HepG2 (cell line): Measurements from ENCODE around the gene APPBP2. TPM values are rescaled to one million over a fixed set of nuclear protein-coding genes. Genes with fewer than 3 reads are reported as not detected.

ENCODE experiments used
- ATAD3A ChIP-seq: sonication (generic); formaldehyde crosslinking; IDR thresholded peaks from 2 replicates; pipeline ENCODE4 v1.4.0; 2020; ENCODE audit warnings: missing genetic modification reagents
- CREB3 ChIP-seq: sonication (generic); formaldehyde crosslinking; IDR thresholded peaks from 2 replicates; pipeline ENCODE4 v1.5.0; 2020; ENCODE audit warnings: missing genetic modification reagents
- CREM ChIP-seq, 2 experiments: sonication (generic) in 1 of 2; formaldehyde crosslinking in 1 of 2; IDR thresholded peaks; 2 replicates each; pipeline versions ENCODE4 v1.4.0 to v1.6.1; 2016 to 2020; ENCODE audit warnings: antibody characterized with exemption in 1 of 2, mild to moderate bottlenecking in 1 of 2, missing genetic modification reagents in 1 of 2
- ESRRA ChIP-seq: sonication (generic); formaldehyde crosslinking; IDR thresholded peaks from 2 replicates; pipeline ENCODE4 v1.5.1; 2020; ENCODE audit warnings: mild to moderate bottlenecking, low read depth, missing genetic modification reagents
- FOXJ3 ChIP-seq: sonication (generic); formaldehyde crosslinking; IDR thresholded peaks from 2 replicates; pipeline ENCODE4 v1.4.0; 2020; ENCODE audit warnings: missing genetic modification reagents, mild to moderate bottlenecking, borderline replicate concordance
- FOXM1 ChIP-seq: sonication (generic); formaldehyde crosslinking; IDR thresholded peaks from 2 replicates; pipeline ENCODE4 v1.5.0; 2020; ENCODE audit warnings: missing genetic modification reagents
- GTF2F1 ChIP-seq: fragments of 150-350 bp; IDR thresholded peaks from 2 replicates; pipeline ENCODE4 v1.6.1; 2014; ENCODE audit warnings: low read length
- MXD3 ChIP-seq: IDR thresholded peaks from 2 replicates; pipeline ENCODE4 v1.6.1; 2016; ENCODE audit warnings: mild to moderate bottlenecking, missing biosample characterization, missing genetic modification reagents
- MYNN ChIP-seq: sonication (generic); formaldehyde crosslinking; IDR thresholded peaks from 2 replicates; pipeline ENCODE4 v1.4.0; 2020; ENCODE audit warnings: mild to moderate bottlenecking, low read depth, missing genetic modification reagents
- NFATC3 ChIP-seq: sonication (generic); formaldehyde crosslinking; IDR thresholded peaks from 2 replicates; pipeline ENCODE4 v1.5.1; 2020; ENCODE audit warnings: mild to moderate bottlenecking, missing genetic modification reagents
- POLR2AphosphoS5 ChIP-seq: IDR thresholded peaks from 2 replicates; pipeline ENCODE4 v1.6.1; 2012; ENCODE audit warnings: low read depth, low read length
- RERE ChIP-seq: IDR thresholded peaks from 2 replicates; pipeline ENCODE4 v1.6.1; 2016; ENCODE audit warnings: low read depth, missing genetic modification reagents, missing compliant biosample characterization
- SOX5 ChIP-seq: IDR thresholded peaks from 2 replicates; pipeline ENCODE4 v1.6.1; 2016; ENCODE audit warnings: borderline replicate concordance
- SP2 ChIP-seq: sonication (generic); formaldehyde crosslinking; IDR thresholded peaks from 2 replicates; pipeline ENCODE4 v1.5.1; 2020; ENCODE audit warnings: mild to moderate bottlenecking, missing genetic modification reagents
- THAP8 ChIP-seq: sonication (generic); formaldehyde crosslinking; IDR thresholded peaks from 2 replicates; pipeline ENCODE4 v1.5.1; 2020; ENCODE audit warnings: missing genetic modification reagents, mild to moderate bottlenecking, borderline replicate concordance
- ZNF333 ChIP-seq: sonication (generic); formaldehyde crosslinking; IDR thresholded peaks from 2 replicates; pipeline ENCODE4 v1.4.0; 2020; ENCODE audit warnings: mild to moderate bottlenecking, missing genetic modification reagents, borderline replicate concordance
- ZNF549 ChIP-seq: sonication (generic); formaldehyde crosslinking; IDR thresholded peaks from 2 replicates; pipeline ENCODE4 v1.5.0; 2020; ENCODE audit warnings: missing genetic modification reagents
- ZNF891 ChIP-seq: sonication (generic); formaldehyde crosslinking; IDR thresholded peaks from 2 replicates; pipeline ENCODE4 v1.5.0; 2020; ENCODE audit warnings: mild to moderate bottlenecking, missing genetic modification reagents
- polyA plus RNA-seq, 8 experiments: library from polyadenylated mRNA; depleted of rRNA in 3 of 8; stranded (reverse) in 7 of 8; unstranded in 1 of 8; fragments of >200 nt; fragmentation: Illumina TruSeq in 4 of 8; extraction: Trizol in 4 of 8; gene quantifications; 2 replicates each; pipeline versions ENCODE4 v1.2.1 to v1.2.3, GENCODE V29; 2011 to 2016; ENCODE audit warnings: low read depth in 4 of 8, missing spikeins in 1 of 8, mixed read lengths in 1 of 8; ENCODE audit not compliant: insufficient read depth in 1 of 8
- total RNA-seq, 5 experiments: library from RNA; depleted of rRNA; stranded (reverse); fragments of >200 nt; fragmentation: Illumina TruSeq; extraction: Trizol; gene quantifications; 2 replicates each; pipeline ENCODE4 v1.2.3, GENCODE V29; 2016; ENCODE audit warnings: low read depth in 1 of 5

APPBP2 gene
- total and polyA plus RNA-seq, 2 of the 13 experiments (the other 11 are each of a cell fraction or from before 2014, with no cell fraction given): 17.5 to 45.8 TPM

GRCh38 chr17:60525685-60526514 lies at the start of gene APPBP2 (continued):
- TF ChIP-seq RERE (no peak), ZNF549 (CRISPR knock-in tag) (no peak), ATAD3A (CRISPR knock-in tag) (no peak), ZNF891 (peak; percentile 70), FOXM1 (CRISPR knock-in tag) (no peak), THAP8 (peak; percentile 97; the same call in 1 of the 2 replicates), MYNN (CRISPR knock-in tag) (no peak), SP2 (CRISPR knock-in tag) (peak; percentile 63), FOXJ3 (CRISPR knock-in tag) (peak; percentile 51; the same call in 1 of the 2 replicates), NFATC3 (CRISPR knock-in tag) (0 out of 2 replicates have a peak, but pooled peaks have one; percentile 80), CREM (IDR thresholded peaks at IDR 0.05) (peak; percentile 94), CREM (CRISPR knock-in tag; IDR thresholded peaks at IDR 0.05) (peak; percentile 44; the same call in 1 of the 2 replicates), ESRRA (CRISPR knock-in tag) (peak; percentile 85), GTF2F1 (no peak), CREB3 (CRISPR knock-in tag) (peak; percentile 90; the same call in 1 of the 2 replicates), ZNF333 (CRISPR knock-in tag) (peak; percentile 71), POLR2AphosphoS5 (peak; percentile 99), SOX5 (CRISPR knock-in tag) (no peak), MXD3 (peak; percentile 90)
